ENCODE data around the gene EHBP1L1.

EHBP1L1 gene

GRCh38 chr11:65575568-65576231 is at the start of gene EHBP1L1:
TSS of gene EHBP1L1 (plus strand) at chr11:65576053. CDS start at chr11:65576303, 250 bp downstream.
- peak within 1 kb of the TSS; percentile 60 for H3K4me3 ChIP-seq (ENCODE audit: low read depth, low read length)
- peak; percentile 57 for DNase-seq (ENCODE audit: low read depth)
- no peak for TF ChIP-seq CTCF (conservative IDR thresholded peaks at IDR 0.05; ENCODE audit: low read depth, low read length)

GRCh38 chr11:65526744-65527143 is 49.1 kb upstream of the EHBP1L1 start:
- no peak for DNase-seq (ENCODE audit: low read depth)
- TF ChIP-seq CTCF (conservative IDR thresholded peaks at IDR 0.05; ENCODE audit: low read depth, low read length) = no peak
- H3K4me3 ChIP-seq (ENCODE audit: low read depth, low read length) = peak overlapping the region; percentile 86

- no peak for DNase-seq (ENCODE audit: low read depth)
- no peak overlapping the region for H3K4me3 ChIP-seq (ENCODE audit: low read depth, low read length)
- no peak for TF ChIP-seq CTCF (conservative IDR thresholded peaks at IDR 0.05; ENCODE audit: low read depth, low read length)
Observed at GRCh38 chr11:65528819-65529350, 47.0 kb upstream of the EHBP1L1 start.

DNA sequence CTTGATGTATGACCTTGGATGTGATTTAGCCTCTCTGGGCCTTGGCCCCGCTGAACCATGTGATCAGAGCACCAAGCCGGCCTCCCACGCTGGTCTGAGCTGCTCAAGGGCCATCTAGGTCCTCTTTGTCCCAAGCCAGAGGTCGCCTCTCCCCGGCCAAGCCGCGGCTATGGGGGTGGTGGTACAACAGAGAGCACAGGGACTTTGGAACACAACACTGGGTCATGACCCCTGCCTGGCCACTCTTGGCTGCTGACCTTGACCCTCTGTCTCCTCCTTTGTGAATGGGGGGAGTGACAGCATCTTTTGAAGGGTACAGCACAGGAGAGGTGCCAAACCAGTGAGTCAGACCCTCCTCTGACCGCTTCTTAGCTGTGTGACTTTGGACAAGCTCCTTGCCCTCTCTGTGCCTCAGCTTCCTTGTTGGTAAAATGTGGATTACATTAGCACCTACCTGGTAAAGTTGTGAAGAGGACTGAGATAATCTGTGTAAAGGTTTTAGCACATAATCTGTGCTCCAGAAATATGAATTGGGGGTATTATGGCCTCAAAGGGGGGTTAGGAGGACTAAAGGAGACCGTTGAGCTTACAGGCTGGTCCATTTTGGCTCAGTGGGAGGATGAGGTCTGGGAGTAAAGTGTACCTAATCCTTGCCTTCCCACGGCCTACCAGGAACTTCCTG is 46.2 kb upstream of the EHBP1L1 start:
- no peak overlapping the region for H3K4me3 ChIP-seq (ENCODE audit: low read depth, low read length)
- TF ChIP-seq CTCF (conservative IDR thresholded peaks at IDR 0.05; ENCODE audit: low read depth, low read length) = no peak
- no peak for DNase-seq (ENCODE audit: low read depth)

DNA sequence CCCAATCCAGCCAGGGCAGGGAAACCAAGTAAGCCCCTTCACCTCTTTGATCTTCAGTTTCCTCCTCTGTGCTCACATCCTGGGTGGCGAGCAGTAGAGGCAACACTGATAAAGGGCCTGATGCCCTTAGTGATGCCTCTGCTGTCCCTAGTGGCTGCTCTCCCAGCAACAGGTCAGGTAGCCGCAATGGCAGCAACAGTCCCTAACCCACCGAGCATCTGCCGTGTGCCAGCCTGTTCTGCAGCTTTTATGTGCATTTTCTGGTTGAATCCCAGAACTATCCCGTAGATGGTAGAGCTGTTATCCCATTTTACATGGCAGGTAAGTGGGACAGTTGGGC is 45.7 kb upstream of the EHBP1L1 start:
- peak; percentile 46 for TF ChIP-seq CTCF (conservative IDR thresholded peaks at IDR 0.05; ENCODE audit: low read depth, low read length)
- no peak overlapping the region for H3K4me3 ChIP-seq (ENCODE audit: low read depth, low read length)

DNA sequence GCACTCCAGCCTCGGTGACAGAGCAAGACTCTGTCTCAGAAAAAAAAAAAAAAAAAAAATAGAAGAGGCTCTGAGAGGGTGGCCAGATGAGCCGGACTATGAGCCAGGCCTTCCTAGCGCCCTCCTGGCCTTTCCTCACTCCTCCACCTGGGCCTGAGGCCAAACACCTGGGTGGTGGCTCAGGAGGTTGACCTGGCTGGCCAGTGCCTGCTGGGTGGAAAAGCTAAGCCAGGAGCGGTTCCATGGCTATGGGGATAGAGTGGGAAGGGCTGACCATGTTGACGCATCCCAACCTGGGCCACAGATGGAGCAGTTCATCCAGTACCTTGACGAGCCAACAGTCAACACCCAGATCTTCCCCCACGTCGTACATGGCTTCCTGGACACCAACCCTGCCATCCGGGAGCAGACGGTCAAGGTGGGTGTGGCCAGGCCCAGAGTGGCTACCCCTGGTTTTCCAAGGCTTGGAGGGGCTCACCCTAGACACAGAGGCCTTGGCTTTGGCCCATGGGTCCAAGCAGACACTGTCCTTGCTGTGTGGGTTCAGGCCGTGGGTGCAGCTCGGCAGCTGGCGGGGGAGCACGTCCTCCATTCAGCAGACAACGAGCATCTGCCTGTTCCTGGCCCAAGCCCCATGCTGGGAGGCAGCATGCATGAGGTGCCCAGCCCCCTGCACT is 43.3 kb upstream of the EHBP1L1 start:
- no peak for DNase-seq (ENCODE audit: low read depth)
- no peak for TF ChIP-seq CTCF (conservative IDR thresholded peaks at IDR 0.05; ENCODE audit: low read depth, low read length)
- H3K4me3 ChIP-seq (ENCODE audit: low read depth, low read length) = no peak overlapping the region

More for the DNA sequence above, 45.7 kb upstream of the EHBP1L1 start:
- no peak for DNase-seq (ENCODE audit: low read depth)
